PC-3 (cell line): ENCODE measurements around the gene KCNC3.

ENCODE experiments used
- EZH2phosphoT487 ChIP-seq: fragments of 300-600 bp; sonication (generic); IDR thresholded peaks from 2 replicates; pipeline ENCODE4 v1.6.1; 2018; ENCODE audit warnings: mild to moderate bottlenecking, antibody characterized with exemption, low read length, borderline replicate concordance
- TF ChIP-seq, protein P1 (sequence below): fragments of 300-600 bp; sonication (generic); conservative IDR thresholded peaks from 2 replicates; pipeline ENCODE4 v1.5.1; 2017; ENCODE audit warnings: antibody characterized with exemption, low read depth, mild to moderate bottlenecking, low read length

DNA sequence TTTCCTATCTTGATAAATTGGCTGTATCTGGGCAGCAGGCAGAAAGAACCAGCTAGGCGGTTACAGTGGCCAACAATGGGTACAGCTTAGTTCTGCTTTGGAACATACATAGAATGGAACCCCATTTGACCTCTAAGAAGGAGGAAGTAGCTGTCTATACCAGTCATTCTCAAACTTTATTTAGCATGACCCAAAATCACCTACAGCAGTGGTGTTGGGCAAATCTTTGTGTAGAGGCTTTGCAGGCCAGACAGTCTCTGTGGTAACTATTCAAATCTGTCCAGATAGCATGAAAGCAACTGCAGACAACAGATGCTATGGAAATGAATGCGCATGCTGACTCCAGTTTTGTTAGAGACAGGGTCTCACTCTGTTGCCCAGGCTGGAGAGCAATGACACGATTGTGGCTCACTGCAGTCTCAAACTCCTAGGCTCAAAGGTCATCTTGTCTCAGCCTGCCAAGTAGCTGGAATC, 12.0 kb upstream of the KCNC3 start:
- TF ChIP-seq, protein P1, sequence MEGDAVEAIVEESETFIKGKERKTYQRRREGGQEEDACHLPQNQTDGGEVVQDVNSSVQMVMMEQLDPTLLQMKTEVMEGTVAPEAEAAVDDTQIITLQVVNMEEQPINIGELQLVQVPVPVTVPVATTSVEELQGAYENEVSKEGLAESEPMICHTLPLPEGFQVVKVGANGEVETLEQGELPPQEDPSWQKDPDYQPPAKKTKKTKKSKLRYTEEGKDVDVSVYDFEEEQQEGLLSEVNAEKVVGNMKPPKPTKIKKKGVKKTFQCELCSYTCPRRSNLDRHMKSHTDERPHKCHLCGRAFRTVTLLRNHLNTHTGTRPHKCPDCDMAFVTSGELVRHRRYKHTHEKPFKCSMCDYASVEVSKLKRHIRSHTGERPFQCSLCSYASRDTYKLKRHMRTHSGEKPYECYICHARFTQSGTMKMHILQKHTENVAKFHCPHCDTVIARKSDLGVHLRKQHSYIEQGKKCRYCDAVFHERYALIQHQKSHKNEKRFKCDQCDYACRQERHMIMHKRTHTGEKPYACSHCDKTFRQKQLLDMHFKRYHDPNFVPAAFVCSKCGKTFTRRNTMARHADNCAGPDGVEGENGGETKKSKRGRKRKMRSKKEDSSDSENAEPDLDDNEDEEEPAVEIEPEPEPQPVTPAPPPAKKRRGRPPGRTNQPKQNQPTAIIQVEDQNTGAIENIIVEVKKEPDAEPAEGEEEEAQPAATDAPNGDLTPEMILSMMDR: no peak
- no peak for TF ChIP-seq EZH2phosphoT487
